Fibroblast of lung (primary cell): ENCODE data around the gene UNC45A.

Experiments
- CTCF ChIP-seq, 2 donors: IDR thresholded peaks in 1 of 2; conservative IDR thresholded peaks in 1 of 2; 1 replicate in 1 of 2; 2 replicates in 1 of 2; pipeline ENCODE4 v1.5.1; 2011 to 2012; ENCODE audit warnings: low read length in 2 of 2, control low read depth in 1 of 2, inconsistent platforms in 1 of 2, low read depth in 1 of 2, mild to moderate bottlenecking in 1 of 2
- EZH2 ChIP-seq: IDR thresholded peaks from 2 replicates; pipeline ENCODE4 v1.5.1; 2012; ENCODE audit warnings: low read length, control low read depth, mild to moderate bottlenecking; ENCODE audit errors: missing control alignments

- no peak for TF ChIP-seq CTCF (conservative IDR thresholded peaks at IDR 0.05 in 1 of 2, IDR thresholded peaks at IDR 0.05 in 1 of 2; ENCODE audit: low read depth in 1 of 2, low read length in 2 of 2)
- no peak for TF ChIP-seq EZH2
These were observed 45.2 kb upstream of the UNC45A start for GRCh38 chr15:90889736-90890456.
